ENCODE measurements around the gene PTF1A.
"Not testable (repeated sequence)": the region's sequence is repeated elsewhere in the genome, so short reads cannot be mapped to it uniquely, and the experiment has no call there.

PTF1A gene

DNA sequence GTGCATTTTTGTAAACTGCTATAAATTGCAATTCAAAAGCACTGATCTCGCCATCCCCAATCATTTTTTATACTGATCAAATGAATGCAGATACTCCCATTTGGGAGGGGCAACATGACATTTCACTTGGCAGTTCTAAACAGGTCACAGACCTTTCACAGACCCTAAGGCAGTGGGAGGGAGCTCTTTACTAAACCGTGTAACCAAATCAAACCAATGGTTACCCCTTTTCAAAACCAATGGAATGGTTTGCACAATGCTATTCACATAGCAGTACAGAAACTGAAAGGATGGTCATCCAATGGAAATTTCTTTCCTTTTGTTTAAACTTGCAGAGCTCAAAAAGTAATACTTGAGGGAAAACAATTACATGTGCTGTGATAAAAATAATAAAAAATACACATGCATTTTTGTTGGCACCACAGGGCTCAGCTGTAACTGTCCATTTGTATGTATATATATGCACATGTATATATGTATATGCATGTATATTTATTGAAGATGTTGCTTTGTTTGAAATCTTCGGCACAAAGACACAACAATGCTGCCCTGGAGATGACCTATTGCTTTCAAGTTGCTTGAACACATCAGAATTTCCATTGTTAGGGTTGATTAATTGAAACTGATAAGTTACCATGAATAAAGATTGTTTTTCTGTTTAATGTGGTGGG lies 14.0 kb downstream of the PTF1A start:
- DNase-seq: no peak

DNA sequence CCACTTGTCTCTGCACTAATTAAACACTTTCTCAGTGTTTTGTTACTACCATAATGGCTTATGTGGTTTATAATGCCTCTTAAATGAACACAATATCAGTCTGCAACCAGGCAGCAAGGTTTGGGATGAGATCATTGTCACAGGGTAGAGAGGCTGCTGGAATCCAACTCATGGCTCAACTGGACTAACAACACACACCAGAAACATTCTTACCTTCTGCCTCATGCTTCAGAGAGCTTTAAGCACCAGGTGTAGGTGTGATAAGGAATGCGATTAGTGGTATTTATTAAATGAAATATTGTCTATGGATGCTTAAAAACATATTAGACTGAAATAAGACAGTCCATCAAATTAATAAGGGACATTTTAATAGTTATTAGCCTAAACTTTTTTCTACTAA lies 25.4 kb downstream of the PTF1A start:
- DNase-seq: no peak

DNA sequence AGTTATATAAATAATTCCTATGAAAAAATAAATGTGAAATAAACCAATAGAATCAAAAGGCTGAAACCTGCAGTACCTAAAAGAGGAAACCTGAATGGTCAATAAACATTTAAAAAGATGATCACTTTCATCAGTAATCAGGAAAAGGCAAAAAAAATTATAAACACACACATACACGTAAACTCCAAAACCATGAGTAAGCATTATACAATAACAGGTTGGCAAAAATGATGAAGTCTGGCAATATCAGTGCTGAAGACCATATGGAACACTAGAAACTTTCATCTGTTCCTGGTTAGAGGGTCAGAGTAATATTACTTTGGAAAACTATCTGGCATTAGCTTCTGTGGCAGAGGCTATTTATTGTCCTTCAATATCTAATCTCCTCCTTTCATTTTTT lies 38.5 kb downstream of the PTF1A start:
- no peak for DNase-seq

DNA sequence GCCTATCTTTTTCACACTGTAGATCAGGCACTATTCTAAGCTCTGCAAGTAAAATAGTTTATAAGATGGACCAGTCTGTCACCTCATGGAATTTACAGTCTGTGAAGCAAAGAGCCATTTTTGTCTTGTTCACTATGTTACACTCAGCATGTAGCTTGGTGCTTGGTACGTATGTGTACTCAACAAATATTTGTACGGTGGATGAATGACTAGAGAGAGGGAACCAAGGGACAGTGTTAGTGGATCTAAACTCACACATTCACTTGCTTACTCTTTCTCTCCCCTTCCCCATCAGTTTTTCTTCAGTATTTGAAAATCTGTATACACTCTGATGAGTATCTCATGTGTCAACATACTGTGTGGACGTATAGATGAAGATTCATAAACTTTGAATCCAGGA lies 45.9 kb downstream of the PTF1A start:
- no peak for DNase-seq

DNA sequence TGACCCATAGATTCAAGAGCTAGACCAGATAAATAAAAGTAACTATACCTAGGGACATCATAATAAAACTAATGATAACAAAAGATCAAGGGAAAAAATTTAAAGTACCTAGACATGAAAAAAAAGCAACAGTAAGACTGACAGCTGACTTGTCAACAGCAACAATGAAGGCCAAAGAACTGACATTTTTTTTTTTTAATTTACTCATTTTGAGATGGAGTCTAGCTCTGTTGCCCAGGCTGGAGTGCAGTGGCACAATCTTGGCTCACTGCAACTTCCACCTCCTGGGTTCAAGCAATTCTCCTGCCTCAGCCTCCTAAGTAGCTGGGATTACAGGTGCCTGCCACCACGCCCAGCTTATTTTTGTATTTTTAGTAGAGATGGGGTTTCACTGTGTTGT lies 49.7 kb downstream of the PTF1A start:
- DNase-seq: not testable (repeated sequence)

Measured in NCI-H187 (cell line).